Measurements from ENCODE around the gene ZFYVE16.
"Not testable (repeated sequence)": the region's sequence is repeated elsewhere in the genome, so short reads cannot be mapped to it uniquely, and the experiment has no call there.

The ZFYVE16 gene

DNA sequence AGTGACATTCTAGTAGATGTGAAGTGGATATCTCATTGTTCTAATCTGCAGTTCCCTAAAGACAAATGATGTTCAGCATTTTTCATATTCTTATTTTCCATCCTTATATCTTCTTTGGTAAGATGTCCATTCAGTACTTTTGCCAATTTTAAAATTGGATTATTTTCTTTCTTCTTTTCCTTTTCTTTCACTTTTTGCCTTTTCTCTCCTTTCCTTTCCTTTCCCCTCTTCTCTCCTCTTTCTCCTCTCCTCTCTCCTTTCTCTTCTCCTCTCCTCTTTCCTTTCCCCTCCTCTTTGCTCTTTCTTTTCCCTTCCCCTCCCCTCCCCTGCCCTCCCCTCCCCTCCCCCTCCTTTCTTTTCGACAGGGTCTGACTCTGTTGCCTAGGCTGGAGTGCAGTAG lies 10.1 kb downstream of the ZFYVE16 start:
- Histone ChIP-seq H3K27me3 (ENCODE audit: control insufficient read depth, insufficient read depth, low read length) (no peaks in the 10 kb centered on the region), H3K9ac (ENCODE audit: low read length) (no peak overlapping the region), H3K4me3 (ENCODE audit: low read length) (no peak overlapping the region), H3K4me1 (ENCODE audit: control insufficient read depth, low read depth, low read length) (no peaks in the 10 kb centered on the region), H3K36me3 (ENCODE audit: control insufficient read depth, low read depth, low read length) (no peaks in the 10 kb centered on the region), H3K27ac (ENCODE audit: low read length) (no peak overlapping the region), H3K9me3 (ENCODE audit: control insufficient read depth, low read depth, low read length) (no peaks in the 10 kb centered on the region)

DNA sequence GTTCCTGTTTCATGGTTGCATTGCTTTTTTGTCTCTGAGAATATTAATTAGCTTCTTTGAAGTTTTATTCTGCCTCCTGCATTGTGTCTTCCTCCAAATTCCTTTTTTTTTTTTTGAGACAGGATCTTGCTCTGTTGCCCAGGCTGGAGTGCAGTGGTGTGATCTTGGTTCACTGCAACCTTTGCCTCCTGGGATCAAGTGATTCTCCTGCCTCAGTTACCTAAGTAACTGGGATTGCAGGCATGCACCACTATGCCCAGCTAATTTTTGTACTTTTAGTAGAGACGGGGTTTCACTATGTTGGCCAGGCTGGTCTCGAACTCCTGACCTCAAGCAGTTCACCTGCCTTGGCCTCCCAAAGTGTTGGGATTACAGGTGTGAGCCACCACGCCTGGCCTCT lies 16.5 kb downstream of the ZFYVE16 start:
- not testable (repeated sequence) for H3K9me3 ChIP-seq (ENCODE audit: control insufficient read depth, low read depth, low read length); H3K27me3 ChIP-seq (ENCODE audit: control insufficient read depth, insufficient read depth, low read length); H3K4me3 ChIP-seq (ENCODE audit: low read length); H3K9ac ChIP-seq (ENCODE audit: low read length); H3K36me3 ChIP-seq (ENCODE audit: control insufficient read depth, low read depth, low read length); H3K4me1 ChIP-seq (ENCODE audit: control insufficient read depth, low read depth, low read length); H3K27ac ChIP-seq (ENCODE audit: low read length)

DNA sequence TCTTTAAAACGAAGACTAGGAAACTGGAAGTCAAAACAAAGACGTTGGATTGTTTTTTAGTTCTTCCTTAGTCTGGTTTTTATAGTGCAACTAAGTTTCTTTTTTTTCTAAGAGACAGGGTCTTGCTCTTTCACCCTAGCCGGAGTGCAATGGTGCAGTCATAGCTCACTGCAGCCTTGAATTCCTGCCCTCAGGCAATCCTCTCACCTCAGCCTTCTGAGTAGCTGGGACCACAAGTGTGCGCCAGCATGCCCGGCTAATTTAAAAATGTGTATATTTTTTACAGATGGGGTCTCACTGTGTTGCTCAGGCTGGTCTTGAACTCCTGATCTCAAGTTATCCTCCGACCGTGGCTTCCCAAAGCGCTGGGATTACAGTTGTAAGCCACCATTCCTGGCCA lies 27.6 kb downstream of the ZFYVE16 start:
- H3K36me3 ChIP-seq (ENCODE audit: control insufficient read depth, low read depth, low read length), result peaks cover 21% of the 10 kb centered on the region
- no peaks in the 10 kb centered on the region for H3K27me3 ChIP-seq (ENCODE audit: control insufficient read depth, insufficient read depth, low read length)
- H3K4me1 ChIP-seq (ENCODE audit: control insufficient read depth, low read depth, low read length), result no peaks in the 10 kb centered on the region
- H3K9me3 ChIP-seq (ENCODE audit: control insufficient read depth, low read depth, low read length), result no peaks in the 10 kb centered on the region
- no peak overlapping the region for H3K9ac ChIP-seq (ENCODE audit: low read length)
- H3K4me3 ChIP-seq (ENCODE audit: low read length), result no peak overlapping the region
- no peak overlapping the region for H3K27ac ChIP-seq (ENCODE audit: low read length)

DNA sequence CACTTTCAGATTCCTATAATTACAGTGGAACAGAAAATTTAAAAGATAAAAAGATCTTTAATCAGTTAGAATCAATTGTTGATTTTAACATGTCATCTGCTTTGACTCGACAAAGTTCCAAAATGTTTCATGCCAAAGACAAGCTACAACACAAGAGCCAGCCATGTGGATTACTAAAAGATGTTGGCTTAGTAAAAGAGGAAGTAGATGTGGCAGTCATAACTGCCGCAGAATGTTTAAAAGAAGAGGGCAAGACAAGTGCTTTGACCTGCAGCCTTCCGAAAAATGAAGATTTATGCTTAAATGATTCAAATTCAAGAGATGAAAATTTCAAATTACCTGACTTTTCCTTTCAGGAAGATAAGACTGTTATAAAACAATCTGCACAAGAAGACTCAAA lies 29.5 kb downstream of the ZFYVE16 start:
- no peak overlapping the region for H3K9ac ChIP-seq (ENCODE audit: low read length)
- H3K36me3 ChIP-seq (ENCODE audit: control insufficient read depth, low read depth, low read length), result peaks cover 27% of the 10 kb centered on the region
- no peaks in the 10 kb centered on the region for H3K9me3 ChIP-seq (ENCODE audit: control insufficient read depth, low read depth, low read length)
- H3K4me1 ChIP-seq (ENCODE audit: control insufficient read depth, low read depth, low read length), result no peaks in the 10 kb centered on the region
- H3K27ac ChIP-seq (ENCODE audit: low read length), result no peak overlapping the region
- no peak overlapping the region for H3K4me3 ChIP-seq (ENCODE audit: low read length)
- no peaks in the 10 kb centered on the region for H3K27me3 ChIP-seq (ENCODE audit: control insufficient read depth, insufficient read depth, low read length)

DNA sequence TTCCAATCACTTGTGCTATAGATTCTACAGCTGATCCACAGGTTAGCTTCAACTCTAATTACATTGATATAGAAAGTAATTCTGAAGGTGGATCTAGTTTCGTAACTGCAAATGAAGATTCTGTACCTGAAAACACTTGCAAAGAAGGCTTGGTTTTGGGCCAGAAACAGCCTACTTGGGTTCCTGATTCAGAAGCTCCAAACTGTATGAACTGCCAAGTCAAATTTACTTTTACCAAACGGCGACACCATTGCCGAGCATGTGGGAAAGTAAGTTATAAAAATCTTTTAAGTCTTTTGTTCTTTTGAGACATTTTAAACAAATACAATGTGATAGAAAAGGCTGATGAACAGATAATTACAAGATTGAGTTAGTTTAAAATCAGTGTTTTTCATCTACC lies 30.9 kb downstream of the ZFYVE16 start:
- Histone ChIP-seq H3K36me3 (ENCODE audit: control insufficient read depth, low read depth, low read length) (peaks cover 27% of the 10 kb centered on the region), H3K9me3 (ENCODE audit: control insufficient read depth, low read depth, low read length) (no peaks in the 10 kb centered on the region), H3K9ac (ENCODE audit: low read length) (no peak overlapping the region), H3K4me3 (ENCODE audit: low read length) (no peak overlapping the region), H3K27ac (ENCODE audit: low read length) (no peak overlapping the region), H3K27me3 (ENCODE audit: control insufficient read depth, insufficient read depth, low read length) (no peaks in the 10 kb centered on the region), H3K4me1 (ENCODE audit: control insufficient read depth, low read depth, low read length) (no peaks in the 10 kb centered on the region)

DNA sequence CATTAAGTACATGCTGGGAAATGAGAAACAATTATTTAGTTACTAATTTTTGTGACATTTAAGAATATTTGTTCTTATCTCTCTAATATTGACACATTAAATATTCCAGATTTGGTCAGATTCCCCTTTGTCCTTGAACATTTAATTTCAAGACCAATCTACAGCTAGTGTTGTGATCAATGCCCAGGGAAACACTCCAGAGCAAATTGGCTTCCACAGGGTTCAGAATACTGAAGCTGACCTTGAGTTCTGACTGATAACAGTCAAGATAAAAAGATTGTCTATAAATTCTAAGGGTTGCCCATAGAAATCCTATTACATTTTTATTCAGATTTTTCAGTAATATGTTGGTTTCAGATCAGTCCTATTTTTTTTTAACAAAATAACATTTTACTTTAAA lies 31.3 kb downstream of the ZFYVE16 start:
- Histone ChIP-seq H3K27me3 (ENCODE audit: control insufficient read depth, insufficient read depth, low read length) (no peaks in the 10 kb centered on the region), H3K27ac (ENCODE audit: low read length) (no peak overlapping the region), H3K4me3 (ENCODE audit: low read length) (no peak overlapping the region), H3K9ac (ENCODE audit: low read length) (no peak overlapping the region), H3K4me1 (ENCODE audit: control insufficient read depth, low read depth, low read length) (no peaks in the 10 kb centered on the region), H3K9me3 (ENCODE audit: control insufficient read depth, low read depth, low read length) (no peaks in the 10 kb centered on the region), H3K36me3 (ENCODE audit: control insufficient read depth, low read depth, low read length) (peaks cover 27% of the 10 kb centered on the region)

DNA sequence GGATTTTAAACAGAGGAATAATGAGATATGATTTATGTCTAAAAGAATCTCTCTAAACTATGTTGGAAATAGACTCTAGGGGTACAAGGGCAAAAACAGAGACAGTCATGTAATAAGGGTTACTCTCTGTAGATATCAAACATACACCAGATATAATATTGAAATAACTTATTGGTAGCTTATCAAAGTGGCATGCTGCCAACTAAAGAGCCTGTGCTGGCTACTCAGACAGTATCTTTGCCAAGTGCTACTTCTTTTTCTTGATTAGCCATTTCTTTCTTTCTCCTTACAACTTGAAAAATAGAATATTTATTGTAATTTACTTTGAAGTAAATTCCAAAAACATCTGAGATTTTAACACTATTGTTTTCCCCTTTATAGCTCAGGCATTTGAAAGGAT lies 34.9 kb downstream of the ZFYVE16 start:
- Histone ChIP-seq H3K4me3 (ENCODE audit: low read length) (no peak overlapping the region), H3K27me3 (ENCODE audit: control insufficient read depth, insufficient read depth, low read length) (no peaks in the 10 kb centered on the region), H3K9ac (ENCODE audit: low read length) (no peak overlapping the region), H3K9me3 (ENCODE audit: control insufficient read depth, low read depth, low read length) (no peaks in the 10 kb centered on the region), H3K4me1 (ENCODE audit: control insufficient read depth, low read depth, low read length) (no peaks in the 10 kb centered on the region), H3K27ac (ENCODE audit: low read length) (no peak overlapping the region), H3K36me3 (ENCODE audit: control insufficient read depth, low read depth, low read length) (peaks cover 25% of the 10 kb centered on the region)

DNA sequence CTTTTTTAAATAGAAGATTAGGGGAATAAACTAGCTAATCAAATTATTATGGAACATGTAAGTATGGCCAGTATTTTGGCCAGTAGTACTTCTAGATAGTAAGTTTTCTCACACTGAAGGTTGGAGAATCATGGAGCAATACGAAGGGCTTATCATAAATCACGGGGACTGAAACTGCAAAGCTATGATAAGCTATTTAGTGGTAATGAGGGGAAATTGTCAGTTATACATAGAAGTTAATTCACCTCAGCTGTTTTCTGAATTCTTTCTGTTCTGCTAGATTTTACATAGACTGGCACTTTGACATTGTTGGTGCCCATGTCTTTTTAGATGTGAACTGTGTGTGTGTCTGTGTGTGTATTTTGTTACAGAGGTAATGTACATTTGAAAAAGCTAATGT lies 45.5 kb downstream of the ZFYVE16 start:
- no peaks in the 10 kb centered on the region for H3K27me3 ChIP-seq (ENCODE audit: control insufficient read depth, insufficient read depth, low read length)
- no peak overlapping the region for H3K9ac ChIP-seq (ENCODE audit: low read length)

DNA sequence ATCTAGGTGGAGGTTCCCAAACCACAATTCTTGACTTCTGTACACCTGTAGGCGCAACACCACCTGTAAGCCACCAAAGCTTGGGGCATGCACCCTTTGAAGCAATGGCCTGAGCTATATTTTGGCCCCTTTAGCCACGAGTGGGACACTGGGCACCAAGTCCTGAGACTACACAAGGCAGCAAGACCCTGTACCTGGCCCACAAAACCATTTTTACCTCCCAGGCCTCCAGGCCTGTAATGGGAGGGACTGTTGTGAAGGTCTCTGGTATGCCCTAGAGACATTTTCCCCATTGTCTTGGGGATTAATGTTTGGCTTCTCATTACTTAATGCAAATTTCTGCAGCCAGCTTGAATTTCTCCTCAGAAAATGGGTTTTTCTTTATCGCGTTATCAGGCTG lies 55.4 kb downstream of the ZFYVE16 start:
- Histone ChIP-seq H3K36me3 (ENCODE audit: control insufficient read depth, low read depth, low read length) (peaks cover 19% of the 10 kb centered on the region), H3K9me3 (ENCODE audit: control insufficient read depth, low read depth, low read length) (no peaks in the 10 kb centered on the region)

More for the DNA sequence above, 45.5 kb downstream of the ZFYVE16 start:
- Histone ChIP-seq H3K36me3 (ENCODE audit: control insufficient read depth, low read depth, low read length) (peaks cover 41% of the 10 kb centered on the region), H3K4me3 (ENCODE audit: low read length) (no peak overlapping the region), H3K4me1 (ENCODE audit: control insufficient read depth, low read depth, low read length) (no peaks in the 10 kb centered on the region), H3K27ac (ENCODE audit: low read length) (no peak overlapping the region), H3K9me3 (ENCODE audit: control insufficient read depth, low read depth, low read length) (no peaks in the 10 kb centered on the region)

DNA sequence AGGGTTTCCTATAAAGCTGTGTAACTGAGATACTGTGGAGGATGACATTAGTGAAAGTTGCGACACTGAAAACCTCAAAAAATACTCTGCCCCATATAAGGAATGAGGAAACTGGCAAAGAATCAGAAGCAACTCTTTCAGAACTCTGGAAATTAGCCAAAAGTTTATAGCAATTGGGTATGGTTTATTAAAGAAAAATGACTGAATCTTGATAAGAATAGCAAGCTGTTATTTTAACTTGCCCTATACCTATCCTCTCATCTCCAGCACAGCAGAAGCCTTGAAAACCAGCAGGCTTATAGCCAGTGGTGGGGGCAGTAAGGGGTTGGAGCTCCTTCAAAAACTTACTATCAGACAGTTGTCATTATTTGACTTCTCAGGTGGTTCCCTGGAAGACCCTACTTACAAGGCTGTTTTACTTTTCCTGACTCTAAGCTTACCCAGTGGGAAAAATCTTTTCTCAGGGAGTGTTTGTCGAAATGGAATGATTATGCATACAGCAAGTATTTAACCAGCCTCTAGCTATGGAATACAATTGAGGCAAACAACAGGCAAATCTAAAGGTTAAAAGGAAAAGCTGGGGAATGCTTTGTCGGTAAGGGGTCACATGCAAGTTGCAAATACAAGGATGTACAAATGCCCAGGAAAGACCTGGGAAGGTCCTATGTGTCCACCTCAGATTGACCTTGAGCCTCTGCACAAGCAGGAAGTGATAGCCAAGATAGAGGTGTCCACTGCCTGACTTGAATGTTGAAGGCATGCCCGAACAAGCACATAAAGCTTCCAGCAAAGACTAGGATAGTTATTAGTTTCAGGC lies 59.0 kb downstream of the ZFYVE16 start:
- Histone ChIP-seq H3K36me3 (ENCODE audit: control insufficient read depth, low read depth, low read length) (peaks cover 11% of the 10 kb centered on the region), H3K27ac (ENCODE audit: low read length) (peak overlapping the region; percentile 10), H3K9me3 (ENCODE audit: control insufficient read depth, low read depth, low read length) (no peaks in the 10 kb centered on the region), H3K4me1 (ENCODE audit: control insufficient read depth, low read depth, low read length) (no peaks in the 10 kb centered on the region), H3K27me3 (ENCODE audit: control insufficient read depth, insufficient read depth, low read length) (no peaks in the 10 kb centered on the region), H3K9ac (ENCODE audit: low read length) (no peak overlapping the region), H3K4me3 (ENCODE audit: low read length) (no peak overlapping the region)

More for the DNA sequence above, 55.4 kb downstream of the ZFYVE16 start:
- no peaks in the 10 kb centered on the region for H3K27me3 ChIP-seq (ENCODE audit: control insufficient read depth, insufficient read depth, low read length)
- no peak overlapping the region for H3K27ac ChIP-seq (ENCODE audit: low read length)
- H3K4me3 ChIP-seq (ENCODE audit: low read length), result no peak overlapping the region
- no peaks in the 10 kb centered on the region for H3K4me1 ChIP-seq (ENCODE audit: control insufficient read depth, low read depth, low read length)
- H3K9ac ChIP-seq (ENCODE audit: low read length), result no peak overlapping the region

DNA sequence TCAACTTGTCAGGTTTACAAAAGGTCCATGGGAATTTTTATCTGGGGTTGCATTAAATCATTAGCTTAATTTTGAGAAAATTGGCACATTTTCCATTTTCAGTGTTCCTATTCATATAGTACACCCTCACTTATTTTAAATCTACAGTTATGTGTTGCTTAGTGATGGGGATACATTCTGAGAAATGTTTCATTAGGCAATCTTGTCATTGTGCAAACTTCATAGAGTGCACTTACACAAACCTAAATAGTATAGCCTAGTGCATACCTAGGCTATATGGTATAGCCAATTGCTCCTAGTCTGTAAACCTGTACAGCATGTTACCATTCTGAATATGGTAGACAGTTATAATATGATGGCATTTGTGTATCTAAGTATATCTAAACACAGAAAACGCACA lies 60.3 kb downstream of the ZFYVE16 start:
- no peak overlapping the region for H3K4me3 ChIP-seq (ENCODE audit: low read length)
- peaks cover 7% of the 10 kb centered on the region for H3K36me3 ChIP-seq (ENCODE audit: control insufficient read depth, low read depth, low read length)
- H3K9me3 ChIP-seq (ENCODE audit: control insufficient read depth, low read depth, low read length), result no peaks in the 10 kb centered on the region
- H3K27me3 ChIP-seq (ENCODE audit: control insufficient read depth, insufficient read depth, low read length), result no peaks in the 10 kb centered on the region
- H3K27ac ChIP-seq (ENCODE audit: low read length), result no peak overlapping the region
- H3K4me1 ChIP-seq (ENCODE audit: control insufficient read depth, low read depth, low read length), result no peaks in the 10 kb centered on the region
- H3K9ac ChIP-seq (ENCODE audit: low read length), result no peak overlapping the region

DNA sequence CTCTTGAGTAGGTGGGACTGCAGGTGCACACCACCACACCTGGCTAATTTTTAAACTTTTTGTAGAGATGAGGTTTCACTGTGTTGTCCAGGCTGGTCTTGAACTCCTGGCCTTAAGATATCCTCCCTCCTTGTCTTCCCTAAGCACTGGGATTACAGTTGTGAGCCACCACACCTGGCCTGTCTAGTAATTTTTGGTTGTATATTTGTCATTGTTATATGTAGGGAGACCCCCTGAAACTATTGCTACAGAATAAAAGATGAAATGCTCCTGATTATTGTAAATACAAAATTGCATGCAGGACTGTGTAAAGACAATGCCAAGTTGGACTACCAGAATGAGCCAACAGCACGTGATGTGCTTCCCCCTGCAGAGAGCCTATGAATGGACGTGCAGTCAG lies 62.8 kb downstream of the ZFYVE16 start:
- H3K9ac ChIP-seq (ENCODE audit: low read length); H3K4me1 ChIP-seq (ENCODE audit: control insufficient read depth, low read depth, low read length); H3K9me3 ChIP-seq (ENCODE audit: control insufficient read depth, low read depth, low read length); H3K4me3 ChIP-seq (ENCODE audit: low read length); H3K27ac ChIP-seq (ENCODE audit: low read length); H3K27me3 ChIP-seq (ENCODE audit: control insufficient read depth, insufficient read depth, low read length): not testable (repeated sequence)
- H3K36me3 ChIP-seq (ENCODE audit: control insufficient read depth, low read depth, low read length), result peaks cover 23% of the 10 kb centered on the region

Data from iPS-18a (cell line).